Measurements from ENCODE around the gene LAMA2.
A peak's percentile ranks its signal among the peaks of the same experiment; 100 is the strongest.

Gene LAMA2

DNA sequence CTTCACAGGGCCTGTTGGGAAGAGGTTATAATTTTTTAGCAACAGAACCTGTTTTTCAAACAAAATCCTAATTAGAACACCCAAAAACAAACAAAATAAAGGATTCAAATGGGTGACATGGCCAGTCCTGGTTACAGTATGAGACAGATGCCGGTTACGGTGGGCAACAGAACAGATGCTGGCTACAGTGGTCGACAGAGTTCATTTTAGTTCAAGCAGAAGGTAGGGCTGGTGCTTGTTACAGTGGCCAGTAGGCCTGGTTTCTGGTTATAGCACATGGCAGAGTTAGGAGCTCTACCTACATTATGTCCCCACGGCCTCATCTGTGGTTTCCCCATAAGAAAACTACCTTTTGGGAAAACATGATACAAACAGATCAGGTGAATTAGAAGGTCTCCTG is 327.7 kb downstream of the LAMA2 start:
- DNase-seq (ENCODE audit: low read depth): no peak

DNA sequence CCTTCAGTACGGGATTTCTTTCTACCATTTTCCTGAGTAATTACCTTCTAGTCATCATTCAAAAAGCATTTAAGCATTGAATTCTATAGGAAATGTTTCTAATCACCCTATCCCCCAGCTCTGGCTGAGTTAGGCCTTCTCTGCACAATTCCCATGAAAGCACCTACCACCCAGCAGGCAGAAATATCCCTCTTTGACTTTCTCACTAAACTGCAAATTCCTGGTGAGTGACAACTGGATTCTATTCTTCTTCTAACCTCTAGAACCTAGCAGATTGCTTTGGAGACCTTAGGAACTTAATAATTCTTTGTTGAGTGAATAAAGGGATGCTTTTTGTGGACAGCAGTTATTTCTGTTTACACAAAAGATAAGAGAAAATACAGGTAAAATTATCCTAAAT is 328.7 kb downstream of the LAMA2 start:
- no peak for DNase-seq (ENCODE audit: low read depth)

DNA sequence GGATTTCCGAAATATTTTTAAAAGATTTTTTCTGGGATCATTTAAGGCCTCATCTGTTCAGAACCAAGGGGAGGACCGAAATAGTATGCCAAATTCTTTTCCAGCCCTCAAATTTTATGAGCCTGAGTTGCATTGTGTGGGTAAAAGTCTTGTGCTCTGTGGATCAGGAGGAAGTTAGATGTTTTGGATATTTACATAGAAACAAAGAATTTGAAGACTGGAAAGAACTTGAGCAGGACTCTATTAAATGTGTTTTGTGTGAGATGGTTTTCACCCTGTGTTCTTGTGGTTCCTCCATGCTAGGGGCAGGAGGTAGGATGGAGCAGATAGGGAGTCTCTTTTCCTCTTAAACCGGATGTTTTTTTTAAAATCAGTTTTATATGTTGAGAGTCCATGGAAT is 329.1 kb downstream of the LAMA2 start:
- no peak for DNase-seq (ENCODE audit: low read depth)

DNA sequence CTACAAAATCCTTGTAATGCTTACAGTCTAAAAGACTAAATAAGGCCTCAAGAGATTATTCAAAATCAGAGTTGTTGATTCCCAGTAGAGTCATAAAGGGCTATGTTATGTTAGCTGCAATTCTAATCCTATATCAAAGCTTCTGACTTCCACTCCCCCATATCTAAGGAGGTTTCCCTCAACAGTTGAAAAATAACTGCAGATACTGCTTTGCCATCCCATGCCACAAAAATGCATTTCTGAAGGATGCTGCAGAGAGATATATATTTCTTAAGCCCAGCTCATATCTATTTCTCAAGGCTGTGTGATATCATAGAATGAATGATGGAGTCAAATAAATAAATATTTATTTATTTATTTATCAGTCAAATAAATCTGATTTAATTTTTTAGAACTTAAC is 332.3 kb downstream of the LAMA2 start:
- no peak for DNase-seq (ENCODE audit: low read depth)

DNA sequence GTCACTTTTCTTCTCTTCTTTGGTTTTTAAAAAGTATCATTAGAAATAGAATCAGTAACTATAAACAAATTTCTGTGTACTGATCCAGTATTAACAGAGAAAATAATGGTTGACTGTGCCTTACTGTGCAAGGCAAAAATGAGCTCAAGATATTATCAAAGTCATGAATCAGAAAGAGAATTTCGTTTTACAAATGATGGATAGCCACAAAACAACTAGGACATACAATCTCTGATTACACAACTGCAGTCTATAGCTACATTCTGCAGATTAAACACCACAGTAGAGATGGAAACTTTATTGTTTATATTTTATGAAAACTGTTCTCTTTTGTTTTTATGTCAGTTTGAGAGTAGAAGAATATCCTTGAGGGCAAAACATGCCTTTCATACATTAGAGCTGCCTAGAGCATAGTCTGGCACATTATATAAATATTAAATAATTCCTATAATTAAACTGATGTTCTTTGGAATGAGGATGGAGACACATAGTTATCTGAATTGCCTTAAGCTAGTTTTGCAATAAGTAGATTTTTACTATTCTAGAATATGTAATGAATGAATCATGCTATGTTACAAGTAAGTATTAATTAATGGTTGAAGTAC is 333.1 kb downstream of the LAMA2 start:
- DNase-seq (ENCODE audit: low read depth): no peak

DNA sequence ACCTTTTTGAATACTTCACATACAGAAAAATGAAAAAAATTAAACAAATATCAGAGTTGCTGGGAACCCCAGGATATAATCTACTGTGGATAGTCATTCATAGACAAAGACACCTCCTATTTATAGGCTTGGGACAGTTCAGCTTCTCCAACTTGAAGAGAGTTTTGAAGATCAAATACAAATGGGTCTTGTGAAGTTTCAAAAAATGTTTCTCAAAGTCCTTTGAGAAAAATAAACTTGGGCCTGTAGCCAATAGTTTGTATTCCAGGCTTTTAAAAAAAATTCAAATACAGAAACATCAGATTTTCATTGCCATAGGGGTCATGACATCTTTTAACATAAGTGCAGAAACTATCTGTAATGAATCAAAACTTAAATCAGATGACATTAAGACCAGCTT is 334.8 kb downstream of the LAMA2 start:
- no peak for DNase-seq (ENCODE audit: low read depth)

DNA sequence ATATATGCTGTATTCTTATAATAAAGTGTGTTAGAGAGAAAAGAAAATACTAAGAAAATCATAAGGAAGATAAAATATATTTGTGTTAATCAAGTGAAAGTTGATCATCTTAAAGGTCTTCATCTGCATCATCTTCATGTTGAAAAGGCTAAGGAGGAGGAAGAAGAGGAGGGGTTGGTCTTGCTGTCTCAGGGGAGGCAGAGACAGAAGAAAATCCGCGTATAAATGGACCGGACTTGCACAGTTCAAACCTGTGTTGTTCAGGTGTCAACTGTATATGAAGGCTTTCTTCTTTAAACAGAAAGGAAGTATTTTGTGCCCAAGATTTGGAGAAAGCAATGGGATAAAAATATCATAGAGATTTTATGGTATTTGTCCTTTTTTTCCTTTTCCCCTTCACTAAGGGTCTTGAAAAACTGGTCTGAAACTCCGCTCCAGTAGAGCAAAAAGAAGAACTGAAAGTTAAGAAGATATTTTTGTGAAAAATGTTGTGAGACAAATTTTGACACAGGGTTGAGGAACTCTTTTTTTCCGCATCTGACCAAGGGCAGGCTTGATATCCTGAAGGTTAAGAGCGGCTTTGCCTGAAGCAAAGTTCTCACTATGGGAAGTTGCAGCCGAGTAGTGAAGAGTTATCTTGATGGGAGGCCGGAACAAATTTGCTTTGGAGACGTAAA is 350.7 kb downstream of the LAMA2 start:
- DNase-seq (ENCODE audit: low read depth): no peak

DNA sequence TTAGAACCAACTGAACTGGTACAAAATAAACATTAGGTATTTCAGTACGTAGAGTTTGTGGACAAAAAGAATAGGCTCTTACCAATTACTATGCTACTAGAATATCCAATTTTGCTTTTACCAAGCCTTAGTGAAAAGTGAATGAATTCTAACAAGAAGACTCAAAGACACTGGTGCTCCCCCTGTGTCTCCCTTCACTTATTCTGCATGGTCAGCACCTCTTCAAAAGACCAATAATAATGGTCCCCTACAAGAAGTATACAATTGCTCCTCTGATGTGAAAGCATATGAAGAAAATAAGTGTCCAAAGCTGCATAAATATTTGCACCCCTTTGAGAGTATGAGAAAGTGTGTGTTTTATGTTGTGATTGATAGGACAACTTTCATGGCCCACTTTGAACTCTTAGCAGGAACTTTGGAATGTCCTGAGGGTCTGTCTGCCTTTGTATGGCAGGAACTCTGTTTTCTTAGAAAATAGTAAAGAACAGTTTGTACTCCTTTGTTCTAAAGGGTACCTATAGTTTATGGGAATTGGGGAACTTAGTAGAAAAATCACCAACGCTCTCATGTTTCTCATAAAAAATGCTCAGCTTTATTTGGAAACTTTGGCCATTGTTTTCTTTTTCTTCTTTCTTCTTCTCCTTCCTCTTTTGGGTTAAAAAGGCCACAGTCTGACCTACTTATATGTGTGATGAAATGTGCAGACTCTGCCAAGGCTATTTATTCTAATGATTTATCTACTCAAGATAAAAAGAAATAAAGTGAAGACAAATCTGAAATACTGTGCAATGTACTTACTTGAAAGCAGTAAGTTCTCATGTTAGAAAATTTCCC is 352.4 kb downstream of the LAMA2 start:
- DNase-seq (ENCODE audit: low read depth): no peak

DNA sequence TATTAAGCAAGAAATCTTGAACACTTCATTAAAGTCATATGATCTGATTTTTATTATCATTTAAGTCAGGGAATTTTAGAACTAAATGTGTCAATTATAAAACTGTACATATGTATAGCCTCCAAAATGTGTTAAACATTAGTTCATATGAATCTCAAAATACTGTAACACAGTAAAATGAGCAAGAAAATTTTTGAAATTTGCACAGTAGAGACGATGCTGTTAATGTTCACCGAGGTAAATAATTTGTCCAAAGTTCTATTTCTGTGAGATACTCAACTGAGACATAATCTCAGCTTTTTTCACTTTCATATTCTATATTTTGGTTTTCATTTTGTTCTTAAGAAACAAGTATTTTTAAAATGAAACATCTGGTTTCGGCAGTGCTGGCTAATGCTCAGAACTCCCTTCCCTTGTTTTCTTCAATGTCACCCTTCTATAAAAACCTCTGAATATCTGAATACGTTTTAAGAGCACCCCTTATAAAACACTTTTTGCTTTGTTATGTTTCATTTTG is 353.1 kb downstream of the LAMA2 start:
- no peak for DNase-seq (ENCODE audit: low read depth)

DNA sequence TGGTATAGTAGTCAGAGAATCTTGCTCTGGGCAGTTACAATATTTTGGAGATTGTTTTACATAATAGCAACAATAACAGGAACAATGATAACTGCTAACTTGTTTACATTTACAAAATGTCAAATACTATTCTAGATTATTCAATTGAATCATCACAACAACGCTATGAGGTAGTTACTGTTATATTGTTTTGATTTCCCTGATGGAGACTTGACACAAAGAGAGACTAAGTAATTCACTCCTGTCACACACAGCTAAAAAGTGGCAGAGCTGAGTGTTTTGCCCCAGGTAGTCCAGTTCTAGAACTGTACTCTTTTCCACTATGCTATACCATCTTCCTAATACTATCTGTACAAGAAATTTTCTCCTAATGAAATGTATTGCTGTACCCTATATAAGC is 356.1 kb downstream of the LAMA2 start:
- no peak for DNase-seq (ENCODE audit: low read depth)

DNA sequence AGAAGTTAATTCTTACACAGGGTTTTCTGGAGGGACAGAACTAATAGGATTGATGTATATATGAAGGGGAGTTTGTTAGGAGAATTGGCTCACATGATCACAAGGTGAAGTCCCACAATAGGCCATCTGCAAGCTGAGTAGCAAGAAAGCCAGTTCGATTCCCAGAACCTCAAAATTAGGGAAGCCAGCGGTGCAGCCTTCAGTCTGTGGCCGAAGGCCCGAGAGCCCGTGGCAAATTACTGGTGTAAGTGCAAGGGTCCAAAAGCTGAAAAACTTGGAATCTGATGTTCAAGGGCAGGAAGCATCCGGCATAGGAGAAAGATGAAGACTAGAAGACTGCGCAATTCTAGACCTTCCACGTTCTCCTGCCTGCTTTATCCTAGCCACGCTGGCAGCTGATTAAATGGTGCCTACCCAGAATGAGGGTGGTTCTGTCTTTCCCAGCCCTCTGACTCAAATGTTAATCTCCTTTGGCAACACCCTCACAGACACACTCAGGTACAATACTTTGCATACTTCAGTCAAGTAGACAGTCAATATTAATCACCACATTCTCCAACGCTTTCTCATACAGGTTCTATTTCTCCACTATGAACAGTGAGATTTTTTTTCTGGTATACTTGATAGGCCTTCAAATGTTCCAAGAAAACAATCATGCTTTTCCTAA is 357.0 kb downstream of the LAMA2 start:
- no peak for DNase-seq (ENCODE audit: low read depth)

DNA sequence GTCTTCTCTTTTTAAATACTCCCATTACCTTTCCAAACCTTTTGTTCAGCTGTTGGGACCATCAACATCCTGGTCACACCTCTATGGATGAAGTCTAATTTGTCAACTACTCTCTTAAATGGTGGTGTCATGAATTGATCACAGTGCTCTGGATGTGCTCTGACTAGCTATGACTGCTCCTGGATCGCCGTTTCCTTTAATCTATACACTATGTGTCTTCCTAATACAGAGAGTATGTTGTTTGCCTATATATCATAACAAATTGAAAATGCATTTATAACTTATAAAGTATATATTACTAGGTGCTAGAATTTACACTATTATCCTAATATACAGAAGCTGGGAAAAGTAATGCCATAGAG is 357.5 kb downstream of the LAMA2 start:
- no peak for DNase-seq (ENCODE audit: low read depth)

DNA sequence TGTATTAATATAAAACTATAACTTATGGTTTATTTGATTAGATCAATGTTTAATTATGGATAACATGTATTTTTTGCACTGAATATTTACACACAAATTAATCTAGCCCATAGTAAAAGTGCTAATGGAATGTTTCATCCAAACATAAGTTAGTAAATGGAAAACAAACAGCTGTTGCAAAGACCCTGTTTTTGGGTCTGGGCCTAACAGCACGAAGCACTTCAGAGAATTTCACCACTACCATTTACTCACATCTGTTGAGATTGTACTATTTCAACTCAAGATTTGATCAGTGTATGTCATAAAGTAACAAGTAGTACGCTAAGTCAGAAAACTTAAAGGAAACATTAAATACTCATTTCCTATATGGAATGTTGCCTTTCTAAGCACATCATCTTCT is 359.6 kb downstream of the LAMA2 start:
- DNase-seq (ENCODE audit: low read depth): no peak

DNA sequence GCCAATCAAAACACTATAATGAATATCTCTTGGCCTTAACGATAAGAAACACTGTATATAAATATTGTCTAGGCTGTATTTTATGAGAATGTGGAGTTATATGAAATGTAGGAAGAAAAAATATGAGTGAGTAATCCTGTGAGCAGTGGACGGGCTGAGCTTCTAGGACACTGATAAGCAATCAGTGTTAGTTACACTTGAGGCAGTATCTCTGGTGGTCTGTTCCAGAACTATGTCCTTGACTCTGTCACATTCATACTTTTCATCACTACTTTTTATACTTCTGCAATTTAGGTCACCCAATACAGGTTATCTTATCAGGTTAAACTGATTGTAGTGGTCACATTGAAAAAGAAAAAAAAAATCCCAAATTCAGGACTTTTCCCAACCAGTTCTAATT is 360.4 kb downstream of the LAMA2 start:
- no peak for DNase-seq (ENCODE audit: low read depth)

DNA sequence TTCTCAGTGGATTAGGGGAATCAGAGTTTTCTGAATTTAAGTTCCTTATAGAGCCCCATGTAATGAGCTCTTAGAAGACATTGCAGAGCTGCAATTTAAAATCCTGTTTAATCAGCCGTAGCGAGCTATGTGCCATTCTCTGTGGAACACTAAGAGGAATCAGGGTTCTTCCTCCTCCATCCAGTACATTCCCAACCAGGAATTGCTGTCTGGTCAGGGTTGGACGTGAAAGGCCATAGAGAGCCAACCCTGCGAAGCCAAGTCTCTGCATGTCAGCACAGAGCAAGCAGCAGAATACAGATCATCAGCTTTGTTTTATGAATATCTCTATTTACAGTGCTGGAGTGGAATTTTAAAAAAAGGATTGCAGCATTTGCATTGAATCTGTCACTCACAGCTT is 366.0 kb downstream of the LAMA2 start:
- no peak for DNase-seq (ENCODE audit: low read depth)

DNA sequence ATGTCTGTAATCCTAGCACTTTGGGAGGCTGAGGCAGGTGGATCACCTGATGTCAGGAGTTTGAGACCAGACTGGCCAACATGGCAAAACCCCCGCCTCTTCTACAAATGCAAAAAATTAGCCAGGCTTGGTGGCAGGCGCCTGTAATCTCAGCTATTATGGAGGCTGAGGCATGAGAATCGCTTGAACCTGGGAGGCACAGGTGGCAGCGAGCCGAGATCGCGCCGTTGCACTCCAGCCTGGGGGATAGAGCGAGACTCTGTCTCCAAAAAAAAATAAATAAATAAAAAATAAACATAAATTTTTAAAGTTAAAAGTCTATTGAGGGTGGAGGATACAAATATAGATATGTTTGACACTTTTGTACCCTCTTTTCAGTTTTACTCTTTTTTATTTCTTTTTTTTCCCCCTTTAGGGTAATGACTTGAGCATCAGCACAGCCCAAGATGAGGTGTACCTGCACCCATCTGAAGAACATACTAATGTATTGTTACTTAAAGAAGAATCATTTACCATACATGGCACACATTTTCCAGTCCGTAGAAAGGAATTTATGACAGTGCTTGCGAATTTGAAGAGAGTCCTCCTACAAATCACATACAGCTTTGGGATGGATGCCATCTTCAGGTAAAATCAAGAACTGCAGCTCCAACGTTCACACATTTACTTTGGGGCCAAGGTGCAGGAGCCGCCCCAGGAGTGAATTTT is 368.9 kb downstream of the LAMA2 start:
- peak; percentile 33 for DNase-seq (ENCODE audit: low read depth)

DNA sequence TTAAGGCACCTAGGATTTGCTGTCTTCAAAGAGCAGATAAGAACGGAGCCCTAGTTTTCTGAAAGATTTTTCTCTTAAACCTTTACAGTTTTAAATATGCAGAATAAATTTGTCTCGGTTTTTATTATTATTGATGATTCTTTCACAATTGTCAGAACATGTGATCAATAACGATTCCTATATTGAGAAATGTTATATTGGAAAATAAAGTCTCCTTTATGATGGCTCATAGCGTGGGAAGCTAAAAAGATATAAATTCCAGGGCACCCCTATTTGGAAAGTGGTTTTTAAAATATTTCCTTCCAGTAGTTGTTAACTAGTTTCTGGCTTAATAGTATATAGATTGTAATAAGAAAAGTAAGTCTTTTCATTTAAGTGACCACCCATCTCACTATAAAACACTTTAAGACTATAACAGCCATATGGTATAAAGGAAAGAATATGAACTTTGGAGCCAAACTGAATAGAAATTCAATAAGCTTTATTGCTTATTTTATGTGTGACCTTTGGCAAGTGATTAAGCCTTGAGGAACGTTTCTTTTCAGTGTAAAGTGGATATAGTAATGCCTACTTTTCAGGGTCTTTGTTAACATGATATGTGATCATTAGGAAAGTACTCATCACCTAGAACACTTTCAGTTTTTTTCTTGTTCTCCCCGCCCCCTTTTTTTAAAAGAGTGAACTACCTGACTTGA is 369.6 kb downstream of the LAMA2 start:
- no peak for DNase-seq (ENCODE audit: low read depth)

DNA sequence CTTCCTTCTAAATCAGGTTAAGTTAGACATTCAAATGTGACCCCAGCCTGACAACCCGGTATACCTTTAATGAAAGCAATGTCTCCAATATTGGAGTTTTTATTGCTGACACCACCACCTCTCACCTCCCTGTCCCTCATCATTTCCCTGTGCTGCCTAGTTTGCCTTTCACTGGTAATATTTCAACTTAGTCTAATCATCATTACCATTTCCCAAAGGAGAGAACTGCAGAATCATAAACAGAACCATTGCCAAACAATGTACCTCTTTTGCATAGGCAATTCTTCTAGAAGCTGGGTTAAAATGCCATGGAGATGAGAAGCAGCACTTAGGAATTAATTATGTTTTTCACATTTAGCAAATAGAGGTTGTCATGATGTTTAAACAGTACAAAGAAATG is 370.3 kb downstream of the LAMA2 start:
- no peak for DNase-seq (ENCODE audit: low read depth)

DNA sequence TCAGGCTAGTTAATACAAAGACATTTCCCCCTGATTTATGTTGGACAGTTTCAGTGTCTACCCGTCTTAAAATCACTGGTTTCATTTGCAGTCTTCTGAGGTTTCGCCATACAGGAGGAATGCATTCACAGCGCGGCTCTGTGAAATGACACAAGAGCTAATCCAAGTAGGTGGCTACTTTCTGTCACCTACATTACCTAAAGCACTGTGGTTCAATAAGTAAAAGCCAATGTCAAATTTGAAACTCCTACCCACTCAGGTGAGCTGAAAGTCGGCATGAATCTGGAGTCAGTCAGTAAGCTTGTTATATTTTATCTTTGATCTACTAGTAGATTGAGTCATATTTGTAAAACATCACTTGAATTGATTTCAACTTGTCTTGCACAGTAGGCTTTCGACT is 370.8 kb downstream of the LAMA2 start:
- DNase-seq (ENCODE audit: low read depth): no peak

DNA sequence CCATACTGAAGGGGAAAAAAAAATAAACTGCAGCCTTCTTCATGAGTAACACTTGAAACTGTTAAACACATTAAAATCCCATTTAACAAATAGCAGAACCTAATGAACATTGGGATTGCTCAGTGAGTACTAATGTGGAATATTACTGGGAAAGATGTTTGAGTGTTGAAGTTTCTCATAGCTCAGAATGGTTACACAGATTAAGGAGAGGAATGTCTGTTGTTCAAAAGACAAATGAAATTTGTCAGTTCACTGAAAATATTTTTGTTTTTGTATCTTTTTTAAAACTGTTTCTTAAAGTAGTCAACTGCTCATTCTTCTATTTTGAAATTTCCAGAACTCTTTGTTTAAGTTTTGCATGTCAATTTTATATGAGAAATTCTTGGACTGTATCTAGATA is 374.3 kb downstream of the LAMA2 start:
- no peak for DNase-seq (ENCODE audit: low read depth)

DNA sequence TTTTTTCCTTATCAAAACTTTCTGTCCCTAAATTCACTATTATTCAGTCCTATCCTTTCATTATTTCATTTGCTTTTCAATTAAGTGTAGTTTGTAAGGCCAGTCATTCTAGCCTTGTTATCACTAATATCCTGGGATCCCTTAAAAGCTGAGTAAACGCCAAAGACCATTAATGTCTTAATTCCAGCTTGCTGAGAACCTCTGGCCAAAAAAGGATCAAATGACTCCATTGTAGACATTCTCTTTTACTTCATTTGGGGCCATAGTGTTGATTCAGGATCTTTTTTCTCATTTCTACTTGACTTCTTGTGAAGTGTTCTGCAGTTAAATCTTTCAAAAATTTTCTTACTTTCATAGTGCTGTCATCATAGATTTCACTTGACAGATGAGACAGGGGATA is 379.7 kb downstream of the LAMA2 start:
- DNase-seq (ENCODE audit: low read depth): no peak

All from HS-5 (cell line).